K562 (cell line): Measurements from ENCODE around the gene ALDH5A1. TPM values are rescaled to one million over a fixed set of nuclear protein-coding genes. Genes with fewer than 3 reads are reported as not detected.

Source experiments
- ATAC-seq: fragments of 200-7000 bp; cut with Tn5 transposase; 3 replicates; pipeline ENCODE4 v1.9.1; 2020; ENCODE audit warnings: moderate library complexity
- BruUV-seq: library from RNA; stranded (reverse); fragments of 400-500 nt; replicated peaks from 2 replicates; lab custom pipeline; 2021; lab: Mats Ljungman, UMichigan
- CTCF ChIA-PET: fragments of 300-600 bp; formaldehyde crosslinking; extraction: SDS; loops from one replicate; lab custom pipeline; 2021; ENCODE audit warnings: low intra/inter-chr PET ratio; lab: Yijun Ruan, JAX
- POLR2A ChIA-PET: fragments of 300-600, 350-650 bp; sonication (Branson Sonifier 250); formaldehyde crosslinking; extraction: SDS; loops from one replicate; lab custom pipeline; 2021; ENCODE audit warnings: antibody characterized with exemption, inconsistent platforms; lab: Yijun Ruan, JAX
- DNase-seq, 4 experiments: peaks; one replicate each; pipeline versions ENCODE4 v3.0.0 to v3.0.0-alpha.2; 2011 to 2018; ENCODE audit warnings: low spot score in 3 of 4, mixed read lengths in 3 of 4; ENCODE audit errors: extremely low read depth in 1 of 4
- FAIRE-seq: peaks from 2 replicates; lab custom pipeline; 2011; peaks lifted over from hg19 to GRCh38; lab: Jason Lieb, UNC
- H2AFZ ChIP-seq: 2 replicates; pipeline ENCODE4 v1.6.0; 2011; ENCODE audit warnings: low read depth, low read length, control low read depth, inconsistent platforms
- H3K27ac ChIP-seq: fragments of 200-600 bp; 3 replicates; pipeline ENCODE4 v1.8.0; 2011; ENCODE audit warnings: low read depth, mild to moderate bottlenecking, control low read depth, inconsistent platforms, low read length, moderate library complexity, mixed read lengths; ENCODE audit errors: extremely low read depth
- H3K27me3 ChIP-seq, 2 experiments: fragments of 300-600 bp in 1 of 2; 2 replicates in 1 of 2; 3 replicates in 1 of 2; pipeline versions ENCODE4 v1.6.0 to v1.8.0; 2011; ENCODE audit warnings: inconsistent platforms in 2 of 2, low read length in 2 of 2, mild to moderate bottlenecking in 1 of 2, mixed read lengths in 1 of 2, moderate library complexity in 1 of 2; ENCODE audit not compliant: control insufficient read depth in 2 of 2, insufficient read depth in 2 of 2
- H3K36me3 ChIP-seq: fragments of 300-600 bp; 3 replicates; pipeline ENCODE4 v1.8.0; 2011; ENCODE audit warnings: mild to moderate bottlenecking, low read length, inconsistent platforms; ENCODE audit not compliant: control insufficient read depth, insufficient read depth
- H3K4me1 ChIP-seq, 2 experiments: fragments of 200-600 bp in 1 of 2; replicated peaks in 1 of 2; 2 replicates in 1 of 2; 3 replicates in 1 of 2; pipeline versions ENCODE4 v1.5.1 to v1.8.0; 2011; ENCODE audit warnings: inconsistent platforms in 2 of 2, low read length in 2 of 2, mild to moderate bottlenecking in 1 of 2, mixed read lengths in 1 of 2, moderate library complexity in 1 of 2; ENCODE audit not compliant: control insufficient read depth in 2 of 2, insufficient read depth in 2 of 2
- H3K4me2 ChIP-seq: 2 replicates; pipeline ENCODE4 v1.6.1; 2011; ENCODE audit warnings: low read length, control low read depth, inconsistent platforms, mixed read lengths; ENCODE audit not compliant: insufficient read depth
- H3K4me3 ChIP-seq: fragments of 200-600 bp; sonication (generic), shearing (Covaris generic); 2 replicates; pipeline ENCODE4 v1.5.1; 2016; ENCODE audit warnings: control low read depth, inconsistent platforms
- H3K79me2 ChIP-seq: fragments of 200-600 bp; 3 replicates; pipeline ENCODE4 v1.8.0; 2011; ENCODE audit warnings: low read length, inconsistent platforms; ENCODE audit not compliant: control insufficient read depth, insufficient read depth
- H3K9ac ChIP-seq, 2 experiments: 2 replicates each; pipeline versions ENCODE4 v1.6.0 to v1.6.1; 2011; ENCODE audit warnings: low read depth in 2 of 2, low read length in 2 of 2, control low read depth in 1 of 2, inconsistent platforms in 1 of 2, mild to moderate bottlenecking in 1 of 2, mixed read lengths in 1 of 2; ENCODE audit not compliant: insufficient read depth in 1 of 2
- H3K9me1 ChIP-seq: one replicate; pipeline ENCODE4 v1.6.0; 2011; ENCODE audit warnings: inconsistent platforms, mild to moderate bottlenecking, low read length, moderate library complexity; ENCODE audit not compliant: control insufficient read depth, insufficient read depth
- H3K9me3 ChIP-seq: replicated peaks from 2 replicates; pipeline ENCODE4 v1.5.1; 2011; ENCODE audit warnings: low read depth, low read length, inconsistent platforms; ENCODE audit not compliant: control insufficient read depth, insufficient read depth
- H4K20me1 ChIP-seq: replicated peaks from 2 replicates; pipeline ENCODE4 v1.6.1; 2011; ENCODE audit warnings: low read length, inconsistent platforms, mixed read lengths; ENCODE audit not compliant: control insufficient read depth, insufficient read depth
- ASH1L ChIP-seq: fragments of 450-650 bp; IDR thresholded peaks from 2 replicates; pipeline ENCODE4 v1.6.1; 2018; ENCODE audit warnings: borderline replicate concordance, mild to moderate bottlenecking, low read depth; ENCODE audit not compliant: partially characterized antibody
- CCNT2 ChIP-seq: IDR thresholded peaks from 2 replicates; pipeline ENCODE4 v1.6.1; 2011; ENCODE audit warnings: borderline replicate concordance, low read depth, mild to moderate bottlenecking, moderate library complexity, mixed read lengths, low read length; ENCODE audit not compliant: insufficient read length; ENCODE audit errors: extremely low read depth
- HOMEZ ChIP-seq: fragments of 250-450 bp; sonication (Bioruptor Pico); IDR thresholded peaks from 2 replicates; pipeline ENCODE4 v1.4.0; 2020; ENCODE audit warnings: mild to moderate bottlenecking, moderate library complexity
- NCOR1 ChIP-seq: fragments of 450-650 bp; IDR thresholded peaks from 2 replicates; pipeline ENCODE4 v1.6.1; 2016; ENCODE audit warnings: mild to moderate bottlenecking, moderate library complexity
- NFYB ChIP-seq: IDR thresholded peaks from 2 replicates; pipeline ENCODE4 v1.6.1; 2011; ENCODE audit warnings: mild to moderate bottlenecking, moderate library complexity; ENCODE audit not compliant: insufficient read length; ENCODE audit errors: extremely low read depth
- SMARCB1 ChIP-seq: IDR thresholded peaks from 2 replicates; pipeline ENCODE4 v1.6.1; 2011; ENCODE audit warnings: improper control_type of control experiment, low read depth; ENCODE audit not compliant: insufficient read length
- ZNF316 ChIP-seq: fragments of 450-650 bp; IDR thresholded peaks from 2 replicates; pipeline ENCODE4 v1.6.1; 2016
- WGBS: fragments of 100-300 bp; shearing (Covaris generic); methylation state at CpG from one replicate; pipeline ENCODE4 v1.1.6; 2016; ENCODE audit warnings: low coverage, mixed read lengths; ENCODE audit not compliant: insufficient coverage; ENCODE audit errors: missing lambda C conversion rate; 5-methylcytosine and 5-hydroxymethylcytosine counted together
- in situ Hi-C: fragments of 300-500 bp; cut with MboI; formaldehyde crosslinking; loops from 4 replicates; pipeline ENCODE4 v1.15.0; 2018; ENCODE audit warnings: inconsistent platforms, mixed read lengths
- intact Hi-C: fragments of 100-400 bp; cut with micrococcal nuclease; formaldehyde crosslinking; loops from 2 replicates; pipeline ENCODE4 v1.14.2; 2022
- polyA plus RNA-seq, 8 experiments: library from polyadenylated mRNA; depleted of rRNA in 4 of 8; stranded (reverse) in 5 of 8; unstranded in 3 of 8; fragments of >200 nt; fragmentation: Nextera tagmentation in 2 of 8; fragmentation: Illumina TruSeq in 1 of 8; extraction: Ambion mirVana in 2 of 8; extraction: Trizol in 1 of 8; gene quantifications; 2 replicates each; pipeline versions ENCODE4 v1.2.1 to v1.2.3, GENCODE V29; 2011 to 2014; ENCODE audit warnings: inconsistent platforms in 1 of 8, missing spikeins in 1 of 8
- total RNA-seq, 7 experiments: library from RNA; depleted of rRNA in 6 of 7; stranded (reverse); fragments of >200 nt in 6 of 7; fragmentation: Illumina TruSeq in 2 of 7; extraction: Trizol in 2 of 7; gene quantifications; 2 replicates each; pipeline versions ENCODE4 v1.2.1 to v1.2.3, GENCODE V29; 2011 to 2021; ENCODE audit warnings: low replicate concordance in 1 of 7

ALDH5A1 gene
- total and polyA plus RNA-seq, 9 of the 15 experiments (the other 6 are each of a cell fraction or from before 2014, with no cell fraction given): 2.2 to 19.7 (median 9.5) TPM

GRCh38 chr6:24497254-24497970 is 2.6 kb downstream of the ALDH5A1 start:
- TF ChIP-seq SMARCB1: no peak
- TF ChIP-seq HOMEZ (CRISPR knock-in tag): no peak
- TF ChIP-seq CCNT2: no peak
- TF ChIP-seq ASH1L: peak; percentile 29
- no peak for TF ChIP-seq NCOR1
- TF ChIP-seq NFYB: peak; percentile 3
- TF ChIP-seq ZNF316: 0 out of 2 replicates have a peak, but pooled peaks have one; percentile 8
- H3K9me1 ChIP-seq: no peaks in the 10 kb centered on the region
- CTCF ChIA-PET: no interaction called here
- DNase-seq (no peak), FAIRE-seq (no peak), ATAC-seq (no peak)
- H3K9me3 ChIP-seq: peaks cover 4% of the 10 kb centered on the region
- no peaks in the 10 kb centered on the region; the same call in 2 of the 3 replicates for H3K79me2 ChIP-seq
- H2AFZ ChIP-seq: no peak overlapping the region
- in situ Hi-C loops (no loop called here), intact Hi-C loops (no loop called here)
- H3K36me3 ChIP-seq: no peaks in the 10 kb centered on the region; the same call in 2 of the 3 replicates
- no peak overlapping the region for H3K27ac ChIP-seq
- no peaks in the 10 kb centered on the region for H4K20me1 ChIP-seq
- no peaks in the 10 kb centered on the region for H3K27me3 ChIP-seq
- no peak overlapping the region for H3K4me2 ChIP-seq
- WGBS: 53% methylated on average over 10 of the region's 11 CpGs
- H3K9ac ChIP-seq: no peak overlapping the region
- POLR2A ChIA-PET: interaction anchor here (1.3 kb wide), 1 partner anchor 16 kb away, joined by 3 read pairs; no protein-coding TSS in a partner anchor
- no TSS peak for BruUV-seq
- H3K4me3 ChIP-seq: no peak overlapping the region
- peaks cover 16 to 20% of the 10 kb centered on the region in 2 experiments; a peak in 4 of 5 replicates for H3K4me1 ChIP-seq
